GM12892 (cell line): ENCODE measurements around the gene PSPN.
"Not testable (repeated sequence)": the region's sequence is repeated elsewhere in the genome, so short reads cannot be mapped to it uniquely, and the experiment has no call there.

Source experiments
- POLR2A ChIP-seq: IDR thresholded peaks from 2 replicates; pipeline ENCODE4 v1.6.1; 2011; ENCODE audit warnings: low read depth, low read length, control low read depth
- POLR2AphosphoS5 ChIP-seq: IDR thresholded peaks from 2 replicates; pipeline ENCODE4 v1.6.1; 2011; ENCODE audit warnings: low read depth, low read length, control low read depth
- TAF1 ChIP-seq: IDR thresholded peaks from 2 replicates; pipeline ENCODE4 v1.6.1; 2011; ENCODE audit warnings: low read depth, mild to moderate bottlenecking, control low read depth, low read length, borderline replicate concordance

DNA sequence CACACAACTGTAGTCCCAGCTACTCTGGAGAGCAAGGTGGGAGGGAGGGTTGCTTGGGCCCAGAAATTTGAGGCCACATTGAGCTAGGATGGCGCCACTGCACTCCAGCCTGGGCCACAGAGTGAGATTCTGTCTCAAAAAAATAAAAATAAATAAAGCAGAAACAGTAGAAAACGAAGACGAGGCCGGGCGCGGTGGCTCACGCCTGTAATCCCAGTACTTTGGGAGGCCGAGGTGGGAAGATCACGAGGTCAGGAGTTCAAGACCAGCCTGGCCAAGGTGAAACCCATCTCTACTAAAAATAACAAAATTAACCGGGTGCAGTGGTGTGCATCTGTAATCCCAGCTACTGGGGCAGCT is 14.9 kb downstream of the PSPN start:
- not testable (repeated sequence) for TF ChIP-seq POLR2A, TAF1, POLR2AphosphoS5
